ENCODE data around the gene ELOVL3. TPM values are rescaled to one million over a fixed set of nuclear protein-coding genes. Genes with fewer than 3 reads are reported as not detected.

Gene ELOVL3, protein sequence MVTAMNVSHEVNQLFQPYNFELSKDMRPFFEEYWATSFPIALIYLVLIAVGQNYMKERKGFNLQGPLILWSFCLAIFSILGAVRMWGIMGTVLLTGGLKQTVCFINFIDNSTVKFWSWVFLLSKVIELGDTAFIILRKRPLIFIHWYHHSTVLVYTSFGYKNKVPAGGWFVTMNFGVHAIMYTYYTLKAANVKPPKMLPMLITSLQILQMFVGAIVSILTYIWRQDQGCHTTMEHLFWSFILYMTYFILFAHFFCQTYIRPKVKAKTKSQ
- under 1 TPM in 1 of 4 donors, not detected in 3; 0.19 TPM for total RNA-seq

DNA sequence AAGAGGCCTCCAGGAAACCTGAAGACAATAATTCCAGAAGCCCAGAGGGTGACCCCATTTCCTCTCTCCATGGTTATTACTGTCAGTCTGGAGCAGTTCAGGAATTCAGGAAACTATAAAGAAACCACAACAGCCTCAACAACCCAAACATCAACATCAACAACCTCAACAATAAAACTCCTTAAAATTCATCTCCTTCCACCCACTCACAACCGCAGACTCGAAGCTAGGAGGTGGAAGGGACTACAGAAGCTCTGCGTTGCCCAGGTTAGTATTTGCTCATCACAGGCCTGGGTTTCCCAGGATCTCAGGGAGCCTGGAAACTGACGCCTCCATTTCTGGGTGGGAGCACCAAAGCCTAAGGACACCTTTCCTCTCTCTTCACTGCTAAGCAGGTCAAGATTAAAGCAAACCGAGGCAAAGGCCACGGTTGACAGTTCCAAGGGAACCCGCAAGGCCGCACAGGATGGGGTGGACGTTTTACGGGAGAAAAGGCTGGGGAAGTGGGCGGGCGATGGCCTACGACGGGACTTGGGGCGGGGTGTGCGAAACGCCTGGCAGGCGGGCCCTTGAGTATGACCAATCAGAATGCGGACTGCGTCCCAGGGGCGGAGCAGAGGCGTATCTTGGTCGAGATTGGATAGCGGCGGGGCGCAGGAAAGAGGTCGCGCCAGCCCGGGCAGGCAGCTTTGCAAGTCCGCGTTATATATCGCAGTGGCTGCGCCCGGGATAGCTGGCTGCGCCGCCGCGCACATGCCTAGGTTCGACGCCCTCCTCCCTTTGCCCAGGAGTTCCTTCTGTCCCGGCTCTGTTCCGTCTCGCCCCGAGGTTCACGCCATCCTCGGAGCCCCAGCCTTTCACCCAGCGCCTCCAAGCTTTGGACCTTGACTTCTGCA, at the start of gene ELOVL3:
ELOVL3 (plus strand) TSS at position 654 of the 896 bp plus-strand sequence. CDS start 250 bp downstream, outside the sequence.
- Histone ChIP-seq H3K4me1 (peaks cover 24 to 32% (median 30%) of the 10 kb centered on the region in 4 donors), H3K27ac (replicated peaks in 1 of 4) (peak within 1 kb of the TSS; percentile 53 to 76 (median 70)), H3K36me3 (no peaks in the 10 kb centered on the region), H3K4me3 (peak within 1 kb of the TSS; percentile 34 to 54 (median 41)), H3K9me3 (no peaks in the 10 kb centered on the region), H3K27me3 (peaks cover 4 to 35% (median 8%) of the 10 kb centered on the region in 4 donors)
- peak; percentile 96 for DNase-seq (ENCODE audit: extremely low spot score)
- 10% methylated on average over 41 of the region's 47 CpGs for WGBS
- TF ChIP-seq, protein P1, sequence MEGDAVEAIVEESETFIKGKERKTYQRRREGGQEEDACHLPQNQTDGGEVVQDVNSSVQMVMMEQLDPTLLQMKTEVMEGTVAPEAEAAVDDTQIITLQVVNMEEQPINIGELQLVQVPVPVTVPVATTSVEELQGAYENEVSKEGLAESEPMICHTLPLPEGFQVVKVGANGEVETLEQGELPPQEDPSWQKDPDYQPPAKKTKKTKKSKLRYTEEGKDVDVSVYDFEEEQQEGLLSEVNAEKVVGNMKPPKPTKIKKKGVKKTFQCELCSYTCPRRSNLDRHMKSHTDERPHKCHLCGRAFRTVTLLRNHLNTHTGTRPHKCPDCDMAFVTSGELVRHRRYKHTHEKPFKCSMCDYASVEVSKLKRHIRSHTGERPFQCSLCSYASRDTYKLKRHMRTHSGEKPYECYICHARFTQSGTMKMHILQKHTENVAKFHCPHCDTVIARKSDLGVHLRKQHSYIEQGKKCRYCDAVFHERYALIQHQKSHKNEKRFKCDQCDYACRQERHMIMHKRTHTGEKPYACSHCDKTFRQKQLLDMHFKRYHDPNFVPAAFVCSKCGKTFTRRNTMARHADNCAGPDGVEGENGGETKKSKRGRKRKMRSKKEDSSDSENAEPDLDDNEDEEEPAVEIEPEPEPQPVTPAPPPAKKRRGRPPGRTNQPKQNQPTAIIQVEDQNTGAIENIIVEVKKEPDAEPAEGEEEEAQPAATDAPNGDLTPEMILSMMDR (IDR thresholded peaks at IDR 0.05) = peak in 1 of 3 experiments; percentile 8
- TF ChIP-seq POLR2A (IDR thresholded peaks at IDR 0.05; ENCODE audit: low read depth) = no peak
- TF ChIP-seq POLR2AphosphoS5 (IDR thresholded peaks at IDR 0.05) = peak; percentile 59 to 71
- no peak for TF ChIP-seq EP300 (IDR thresholded peaks at IDR 0.05)
- intact Hi-C loops (cut with DNase I) = loop anchor here (5.0 kb wide), 1 partner anchor 59 kb away; no protein-coding TSS in a partner anchor

- no peaks in the 10 kb centered on the region for H3K9me3 ChIP-seq
- H3K36me3 ChIP-seq = no peaks in the 10 kb centered on the region
- H3K4me1 ChIP-seq = peaks cover 0 to 12% (median 0%) of the 10 kb centered on the region in 4 donors
- WGBS = 86% methylated on average over 2 of the region's 2 CpGs
- no peak overlapping the region for H3K4me3 ChIP-seq
- intact Hi-C loops (cut with DNase I) = no loop called here
- H3K27ac ChIP-seq (replicated peaks in 1 of 4) = no peak overlapping the region
- H3K27me3 ChIP-seq = peaks cover 0 to 12% (median 0%) of the 10 kb centered on the region in 4 donors
- no peak for DNase-seq (ENCODE audit: extremely low spot score)
- TF ChIP-seq POLR2A (IDR thresholded peaks at IDR 0.05; ENCODE audit: low read depth) (no peak), EP300 (IDR thresholded peaks at IDR 0.05) (no peak), POLR2AphosphoS5 (IDR thresholded peaks at IDR 0.05) (no peak)
- TF ChIP-seq, protein P1 (IDR thresholded peaks at IDR 0.05) = no peak
Observed at GRCh38 chr10:102184606-102185005, 41.5 kb upstream of the ELOVL3 start.

DNA sequence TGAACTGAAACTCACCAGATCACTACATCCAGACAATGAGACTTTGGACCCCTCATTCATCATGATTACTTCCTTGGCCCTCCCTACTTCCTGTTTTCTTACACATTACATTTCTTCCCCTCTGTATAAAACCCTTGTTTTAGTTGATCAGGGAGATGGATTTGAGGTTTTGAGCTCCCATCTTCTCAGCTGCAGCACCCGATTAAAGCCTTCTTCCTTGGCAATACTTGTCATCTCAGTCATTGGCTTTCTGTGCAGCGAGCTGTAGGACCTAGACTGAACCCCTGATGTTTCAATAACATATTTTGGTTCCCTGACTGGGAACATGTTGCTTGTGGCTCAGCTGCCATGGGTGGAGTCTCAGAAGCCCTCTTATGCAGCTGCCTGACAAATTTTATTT, 40.8 kb upstream of the ELOVL3 start:
- TF ChIP-seq POLR2AphosphoS5 (IDR thresholded peaks at IDR 0.05) (no peak), POLR2A (IDR thresholded peaks at IDR 0.05; ENCODE audit: low read depth) (no peak), EP300 (IDR thresholded peaks at IDR 0.05) (no peak)
- TF ChIP-seq, protein P1 (IDR thresholded peaks at IDR 0.05) = no peak
- H3K36me3 ChIP-seq = no peaks in the 10 kb centered on the region
- intact Hi-C loops (cut with DNase I) = no loop called here
- no peak overlapping the region for H3K4me3 ChIP-seq
- peaks cover 0 to 13% (median 0%) of the 10 kb centered on the region in 4 donors for H3K4me1 ChIP-seq
- peaks cover 0 to 6% (median 0%) of the 10 kb centered on the region in 4 donors for H3K27me3 ChIP-seq
- no peaks in the 10 kb centered on the region for H3K9me3 ChIP-seq
- DNase-seq (ENCODE audit: extremely low spot score) = no peak
- no peak overlapping the region for H3K27ac ChIP-seq (replicated peaks in 1 of 4)
- WGBS = 74% methylated on average over 2 of the region's 2 CpGs

DNA sequence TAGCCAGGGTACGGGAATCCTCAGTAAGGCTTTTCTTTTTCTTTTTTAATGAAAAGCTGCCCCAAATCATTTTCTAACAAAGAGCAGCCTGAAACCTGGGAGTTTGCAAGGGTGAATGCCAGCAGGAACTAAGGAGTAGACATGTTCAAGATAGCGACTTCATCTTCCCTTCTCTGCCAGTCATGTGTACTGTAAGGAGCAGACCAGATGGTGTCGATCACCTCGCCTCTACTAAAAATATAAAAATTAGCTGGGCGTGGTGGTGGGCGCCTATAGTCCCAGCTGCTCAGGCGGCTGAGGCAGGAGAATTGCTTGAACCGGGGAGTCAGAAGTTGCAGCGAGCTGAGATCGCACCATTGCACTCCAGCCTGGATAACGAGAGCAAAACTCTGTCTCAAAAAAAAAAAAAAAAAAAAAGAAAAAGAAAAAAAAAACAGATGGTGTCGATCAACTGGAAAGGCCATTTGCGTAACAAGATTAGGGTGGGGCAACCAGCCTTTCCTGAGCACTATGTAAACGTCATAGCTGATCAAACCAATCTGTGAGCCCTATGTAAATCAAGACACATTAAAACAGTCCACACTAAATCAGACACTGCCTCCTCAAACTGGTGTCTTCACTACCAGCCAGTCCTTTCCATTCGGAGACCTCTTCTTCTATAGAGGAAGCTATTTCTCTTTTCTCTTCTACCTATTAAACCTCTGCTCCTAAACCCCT, 40.1 kb upstream of the ELOVL3 start:
- Histone ChIP-seq H3K9me3 (no peaks in the 10 kb centered on the region), H3K27ac (replicated peaks in 1 of 4) (peak overlapping the region in 1 of 4 donors; percentile 44), H3K4me1 (peaks cover 0 to 13% (median 0%) of the 10 kb centered on the region in 4 donors), H3K36me3 (no peaks in the 10 kb centered on the region), H3K4me3 (peak overlapping the region in 1 of 4 donors; percentile 31), H3K27me3 (no peaks in the 10 kb centered on the region)
- intact Hi-C loops (cut with DNase I) = no loop called here
- no peak for DNase-seq (ENCODE audit: extremely low spot score)
- TF ChIP-seq EP300 (IDR thresholded peaks at IDR 0.05) (no peak), POLR2AphosphoS5 (IDR thresholded peaks at IDR 0.05) (peak in 1 of 2 donors; percentile 42)
- TF ChIP-seq, protein P1 (IDR thresholded peaks at IDR 0.05) = no peak
- 64% methylated on average over 15 of the region's 15 CpGs for whole genome bisulfite sequencing

Measured in esophagus muscularis mucosa (tissue), 4 donors.